Parathyroid adenoma (tissue), 2 donors: ENCODE results near the gene RASD1.

Experiments used
- H2AFZ ChIP-seq: fragments of 300-600 bp; sonication (generic); one replicate; pipeline ENCODE4 v1.7.0; 2017; ENCODE audit warnings: antibody characterized with exemption, mild to moderate bottlenecking
- H3K27ac ChIP-seq: fragments of 300-600 bp; sonication (generic); one replicate; pipeline ENCODE4 v1.7.0; 2017
- H3K27me3 ChIP-seq: fragments of 300-600 bp; sonication (generic); one replicate; pipeline ENCODE4 v1.7.0; 2017; ENCODE audit warnings: low read length; ENCODE audit not compliant: control insufficient read depth, insufficient read depth
- H3K36me3 ChIP-seq: fragments of 300-600 bp; sonication (generic); one replicate; pipeline ENCODE4 v1.7.0; 2017; ENCODE audit warnings: low read length; ENCODE audit not compliant: control insufficient read depth, insufficient read depth
- H3K4me1 ChIP-seq: fragments of 300-600 bp; sonication (generic); one replicate; pipeline ENCODE4 v1.7.0; 2017; ENCODE audit warnings: control low read depth
- H3K4me2 ChIP-seq: fragments of 300-600 bp; sonication (generic); one replicate; pipeline ENCODE4 v1.7.0; 2017; ENCODE audit warnings: low read length
- H3K4me3 ChIP-seq: fragments of 300-600 bp; sonication (generic); one replicate; pipeline ENCODE4 v1.7.0; 2017; ENCODE audit warnings: low read depth, low read length
- H3K79me2 ChIP-seq: fragments of 300-600 bp; sonication (generic); one replicate; pipeline ENCODE4 v1.7.0; 2017; ENCODE audit warnings: control low read depth
- H3K9ac ChIP-seq: fragments of 300-600 bp; sonication (generic); one replicate; pipeline ENCODE4 v1.7.0; 2017; ENCODE audit warnings: mild to moderate bottlenecking
- H3K9me3 ChIP-seq: fragments of 300-600 bp; sonication (generic); one replicate; pipeline ENCODE4 v1.7.0; 2017; ENCODE audit warnings: low read length; ENCODE audit not compliant: control insufficient read depth
- TF ChIP-seq, protein P1 (sequence below): fragments of 300-600 bp; sonication (generic); IDR thresholded peaks from one replicate; pipeline ENCODE4 v1.7.0; 2017; ENCODE audit warnings: antibody characterized with exemption, mild to moderate bottlenecking
- donor health status: primary hyperparathyroidism.

Gene RASD1

GRCh38 chr17:17476865-17477467, 19.2 kb downstream of the RASD1 start, which contains the start of gene MED9:
MED9 (plus strand) TSS chr17:17477000; CDS start chr17:17477042, 42 bp downstream.
- peaks cover 44% of the 10 kb centered on the region for H3K79me2 ChIP-seq
- peak within 1 kb of the TSS; percentile 86 for H3K27ac ChIP-seq
- TF ChIP-seq, protein P1, sequence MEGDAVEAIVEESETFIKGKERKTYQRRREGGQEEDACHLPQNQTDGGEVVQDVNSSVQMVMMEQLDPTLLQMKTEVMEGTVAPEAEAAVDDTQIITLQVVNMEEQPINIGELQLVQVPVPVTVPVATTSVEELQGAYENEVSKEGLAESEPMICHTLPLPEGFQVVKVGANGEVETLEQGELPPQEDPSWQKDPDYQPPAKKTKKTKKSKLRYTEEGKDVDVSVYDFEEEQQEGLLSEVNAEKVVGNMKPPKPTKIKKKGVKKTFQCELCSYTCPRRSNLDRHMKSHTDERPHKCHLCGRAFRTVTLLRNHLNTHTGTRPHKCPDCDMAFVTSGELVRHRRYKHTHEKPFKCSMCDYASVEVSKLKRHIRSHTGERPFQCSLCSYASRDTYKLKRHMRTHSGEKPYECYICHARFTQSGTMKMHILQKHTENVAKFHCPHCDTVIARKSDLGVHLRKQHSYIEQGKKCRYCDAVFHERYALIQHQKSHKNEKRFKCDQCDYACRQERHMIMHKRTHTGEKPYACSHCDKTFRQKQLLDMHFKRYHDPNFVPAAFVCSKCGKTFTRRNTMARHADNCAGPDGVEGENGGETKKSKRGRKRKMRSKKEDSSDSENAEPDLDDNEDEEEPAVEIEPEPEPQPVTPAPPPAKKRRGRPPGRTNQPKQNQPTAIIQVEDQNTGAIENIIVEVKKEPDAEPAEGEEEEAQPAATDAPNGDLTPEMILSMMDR, result no peak
- H3K27me3 ChIP-seq, result no peaks in the 10 kb centered on the region
- H2AFZ ChIP-seq, result peak within 1 kb of the TSS; percentile 86
- no peaks in the 10 kb centered on the region for H3K9me3 ChIP-seq
- no peaks in the 10 kb centered on the region for H3K36me3 ChIP-seq
- peak within 1 kb of the TSS; percentile 39 for H3K9ac ChIP-seq
- peak within 1 kb of the TSS; percentile 83 for H3K4me2 ChIP-seq
- peaks cover 17% of the 10 kb centered on the region for H3K4me1 ChIP-seq
- peak within 1 kb of the TSS; percentile 99 for H3K4me3 ChIP-seq

DNA sequence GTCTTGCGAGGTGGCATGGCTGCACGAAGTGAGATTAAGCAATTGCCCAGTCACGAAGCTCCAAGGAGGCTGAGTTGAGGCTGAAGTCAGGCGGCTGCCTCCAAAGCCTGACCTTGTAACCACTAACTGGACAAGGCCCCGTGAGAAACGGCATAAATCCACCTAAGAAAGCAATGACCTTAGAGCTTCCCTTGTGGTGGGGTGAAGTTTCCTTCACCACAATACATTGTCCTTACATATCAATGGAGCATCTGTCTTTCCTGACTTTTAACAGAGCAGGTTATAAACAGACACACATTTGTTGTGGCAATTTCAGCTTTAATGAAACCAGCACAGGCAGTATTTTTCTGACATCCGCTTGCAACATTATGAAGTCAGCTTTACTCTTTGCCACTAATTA, 21.9 kb downstream of the RASD1 start:
- H3K9me3 ChIP-seq, result no peaks in the 10 kb centered on the region
- TF ChIP-seq, protein P1, result no peak
- H3K4me3 ChIP-seq, result no peak overlapping the region
- H3K36me3 ChIP-seq, result no peaks in the 10 kb centered on the region
- H3K27ac ChIP-seq, result no peak overlapping the region
- H3K27me3 ChIP-seq, result no peaks in the 10 kb centered on the region
- no peak overlapping the region for H3K9ac ChIP-seq
- H3K4me1 ChIP-seq, result peaks cover 15% of the 10 kb centered on the region
- no peak overlapping the region for H2AFZ ChIP-seq
- H3K4me2 ChIP-seq, result no peak overlapping the region
- peaks cover 26% of the 10 kb centered on the region for H3K79me2 ChIP-seq

DNA sequence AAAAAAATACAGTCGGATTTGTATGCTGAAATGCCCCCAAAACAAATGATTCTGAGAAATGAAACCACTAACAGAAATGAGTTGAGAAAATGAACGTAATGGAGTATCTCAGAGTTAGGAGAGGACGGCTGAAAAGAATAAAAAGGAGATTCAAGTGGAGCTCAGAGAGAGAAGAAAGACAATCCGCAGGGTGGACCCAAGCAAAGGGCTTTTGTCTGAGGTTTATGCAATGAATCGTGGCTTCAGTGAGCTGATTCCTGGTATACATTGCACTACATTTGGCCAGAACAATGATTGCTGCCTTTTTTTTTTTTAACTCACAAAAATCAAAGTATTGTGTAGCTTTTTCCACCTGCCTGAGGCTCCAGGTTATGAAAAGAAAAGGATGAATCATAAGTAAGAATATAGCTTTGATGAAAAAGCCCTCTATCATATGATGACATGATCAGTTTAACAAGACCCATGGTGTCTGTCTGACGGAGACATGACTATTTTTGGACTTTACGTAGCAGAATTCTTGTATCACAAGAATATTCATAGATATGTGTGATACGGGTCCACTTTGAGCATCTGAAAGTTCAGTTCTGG, 23.8 kb downstream of the RASD1 start:
- no peak overlapping the region for H3K27ac ChIP-seq
- H3K79me2 ChIP-seq, result peaks cover 8% of the 10 kb centered on the region
- H3K4me1 ChIP-seq, result no peaks in the 10 kb centered on the region
- H2AFZ ChIP-seq, result no peak overlapping the region
- TF ChIP-seq, protein P1, result no peak
- no peaks in the 10 kb centered on the region for H3K9me3 ChIP-seq
- no peak overlapping the region for H3K4me2 ChIP-seq
- no peak overlapping the region for H3K4me3 ChIP-seq
- no peaks in the 10 kb centered on the region for H3K36me3 ChIP-seq
- no peak overlapping the region for H3K9ac ChIP-seq
- H3K27me3 ChIP-seq, result no peaks in the 10 kb centered on the region

- Histone ChIP-seq H3K36me3 (no peaks in the 10 kb centered on the region), H3K79me2 (no peaks in the 10 kb centered on the region), H3K4me3 (no peak overlapping the region), H3K9ac (no peak overlapping the region), H3K4me2 (no peak overlapping the region), H3K9me3 (no peaks in the 10 kb centered on the region), H3K4me1 (no peaks in the 10 kb centered on the region), H2AFZ (no peak overlapping the region), H3K27me3 (no peaks in the 10 kb centered on the region), H3K27ac (no peak overlapping the region)
- TF ChIP-seq, protein P1, result no peak
Measured at GRCh38 chr17:17469996-17470395, 26.2 kb downstream of the RASD1 start.

- no peaks in the 10 kb centered on the region for H3K9me3 ChIP-seq
- no peak overlapping the region for H3K27ac ChIP-seq
- H3K27me3 ChIP-seq, result no peaks in the 10 kb centered on the region
- H3K36me3 ChIP-seq, result no peaks in the 10 kb centered on the region
- TF ChIP-seq, protein P1, result no peak
- no peak overlapping the region for H3K9ac ChIP-seq
- no peaks in the 10 kb centered on the region for H3K4me1 ChIP-seq
- H3K4me3 ChIP-seq, result no peak overlapping the region
- no peak overlapping the region for H2AFZ ChIP-seq
- H3K79me2 ChIP-seq, result no peaks in the 10 kb centered on the region
- H3K4me2 ChIP-seq, result no peak overlapping the region
Measured at GRCh38 chr17:17469358-17469757, 26.8 kb downstream of the RASD1 start.
